ENCODE measurements around the gene STS.

Gene STS

GRCh38 chrX:7188672-7189071 lies 41.2 kb downstream of the STS start:
- DNase-seq (ENCODE audit: low spot score) = no peak

- no peak for DNase-seq (ENCODE audit: low spot score)
Measured at GRCh38 chrX:7190157-7190556, 42.6 kb downstream of the STS start.

- DNase-seq (ENCODE audit: low spot score) = no peak
Measured at GRCh38 chrX:7191681-7192110, 44.2 kb downstream of the STS start.

GRCh38 chrX:7192871-7193270 lies 45.4 kb downstream of the STS start:
- no peak for DNase-seq (ENCODE audit: low spot score)

- no peak for DNase-seq (ENCODE audit: low spot score)
Measured at GRCh38 chrX:7194606-7195005, 47.1 kb downstream of the STS start.

Data from globus pallidus (tissue), 1 donor.